ENCODE measurements around the gene CACNG7. TPM values are rescaled to one million over a fixed set of nuclear protein-coding genes. Genes with fewer than 3 reads are reported as not detected.

CACNG7 gene
- total RNA-seq, 1 experiment from 2014 or later = not detected

- DNase-seq (ENCODE audit: low read depth) = no peak
- in situ Hi-C loops (cut with HindIII; ENCODE audit: low pct_unique_long_range_greater_than_20kb, low sequenced_read_pairs) = no loop called here
Observed at GRCh38 chr19:53876651-53877224, 32.3 kb upstream of the CACNG7 start.

DNA sequence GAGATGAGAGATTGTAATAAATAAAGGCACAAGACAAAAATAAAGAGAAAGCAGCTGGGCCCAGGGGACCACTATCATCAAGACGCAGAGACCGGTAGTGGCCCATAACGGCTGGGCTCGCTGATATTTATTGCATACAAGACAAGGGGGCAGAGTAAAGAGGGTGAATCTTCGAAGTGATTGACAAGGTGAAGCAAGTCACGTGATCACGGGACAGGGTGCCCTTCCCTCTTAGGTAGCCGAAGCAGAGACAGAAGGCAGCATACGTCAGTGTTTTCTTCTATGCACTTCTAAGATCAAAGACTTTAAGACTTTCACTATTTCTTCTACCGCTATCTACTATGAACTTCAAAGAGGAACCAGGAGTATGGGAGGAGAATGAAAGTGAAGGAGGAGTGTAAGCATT lies 31.7 kb upstream of the CACNG7 start:
- in situ Hi-C loops (cut with HindIII; ENCODE audit: low pct_unique_long_range_greater_than_20kb, low sequenced_read_pairs) = no loop called here

DNA sequence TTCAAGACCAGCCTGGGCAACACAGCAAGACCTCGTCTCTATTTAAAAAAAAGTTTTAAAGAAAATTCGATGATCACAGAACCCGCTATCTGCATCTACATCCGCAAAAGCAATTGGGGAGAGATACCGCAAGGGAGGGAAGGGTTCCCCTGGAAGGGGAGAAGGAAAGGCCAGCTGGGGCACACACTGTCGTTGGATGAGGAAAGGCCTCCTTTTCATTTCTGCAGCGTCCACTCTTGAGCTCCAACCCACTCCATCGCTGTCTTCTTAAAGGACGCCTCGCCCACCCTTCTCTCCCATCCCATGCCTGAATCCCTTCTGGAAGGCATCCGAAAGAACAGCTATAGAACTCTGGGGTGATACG lies 30.3 kb upstream of the CACNG7 start:
- no peak for DNase-seq (ENCODE audit: low read depth)
- in situ Hi-C loops (cut with HindIII; ENCODE audit: low pct_unique_long_range_greater_than_20kb, low sequenced_read_pairs) = no loop called here

More for the DNA sequence above, 31.7 kb upstream of the CACNG7 start:
- DNase-seq (ENCODE audit: low read depth) = peak; percentile 52

DNA sequence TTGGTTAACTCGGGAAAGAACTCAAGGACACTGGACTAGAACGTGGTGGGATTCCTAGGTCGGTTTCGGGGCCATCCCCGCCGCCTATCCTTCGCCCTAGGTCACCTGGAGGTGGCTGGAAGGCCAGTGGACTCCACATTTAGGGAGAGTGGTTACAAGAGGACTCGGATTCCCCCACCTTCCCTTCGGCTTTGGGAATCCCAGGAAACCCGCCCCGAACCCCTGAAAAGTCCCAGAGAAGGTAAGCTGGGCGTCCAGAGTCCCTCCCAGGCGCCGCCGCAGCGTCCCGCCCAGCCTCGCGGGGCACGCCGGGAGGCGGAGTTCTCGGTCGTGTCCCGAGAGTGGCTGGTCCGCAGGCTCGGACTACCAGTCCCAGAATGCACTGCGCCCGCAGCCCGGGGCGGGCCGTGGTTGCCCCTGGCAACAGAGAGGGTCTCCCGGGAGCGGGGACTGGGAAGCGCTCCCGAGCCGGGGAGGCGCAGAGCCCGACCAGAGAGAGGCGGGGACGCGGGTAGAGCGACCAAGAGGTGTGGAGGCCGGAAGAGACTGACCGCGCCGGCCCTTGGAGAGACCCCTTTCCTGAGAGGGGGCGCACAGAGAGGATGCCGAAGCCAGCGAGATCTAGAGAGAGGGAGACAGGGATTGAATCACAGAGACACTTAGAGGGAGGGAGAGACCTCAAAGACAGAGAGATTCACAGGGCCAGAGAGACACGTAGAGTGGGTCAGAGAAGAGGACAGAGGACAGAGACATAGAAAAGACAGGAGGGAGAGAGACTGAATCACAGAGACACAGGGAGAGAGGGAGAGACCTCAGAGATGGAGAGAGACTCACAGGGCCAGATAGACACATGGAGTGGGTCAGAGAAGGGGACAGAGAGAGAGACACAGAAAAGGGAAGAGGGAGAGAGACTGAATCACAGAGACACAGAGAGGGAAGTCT lies 29.7 kb upstream of the CACNG7 start:
- DNase-seq (ENCODE audit: low read depth) = peak; percentile 86
- in situ Hi-C loops (cut with HindIII; ENCODE audit: low pct_unique_long_range_greater_than_20kb, low sequenced_read_pairs) = no loop called here

GRCh38 chr19:53880711-53881481 lies 28.2 kb upstream of the CACNG7 start:
- in situ Hi-C loops (cut with HindIII; ENCODE audit: low pct_unique_long_range_greater_than_20kb, low sequenced_read_pairs) = no loop called here
- no peak for DNase-seq (ENCODE audit: low read depth)

DNA sequence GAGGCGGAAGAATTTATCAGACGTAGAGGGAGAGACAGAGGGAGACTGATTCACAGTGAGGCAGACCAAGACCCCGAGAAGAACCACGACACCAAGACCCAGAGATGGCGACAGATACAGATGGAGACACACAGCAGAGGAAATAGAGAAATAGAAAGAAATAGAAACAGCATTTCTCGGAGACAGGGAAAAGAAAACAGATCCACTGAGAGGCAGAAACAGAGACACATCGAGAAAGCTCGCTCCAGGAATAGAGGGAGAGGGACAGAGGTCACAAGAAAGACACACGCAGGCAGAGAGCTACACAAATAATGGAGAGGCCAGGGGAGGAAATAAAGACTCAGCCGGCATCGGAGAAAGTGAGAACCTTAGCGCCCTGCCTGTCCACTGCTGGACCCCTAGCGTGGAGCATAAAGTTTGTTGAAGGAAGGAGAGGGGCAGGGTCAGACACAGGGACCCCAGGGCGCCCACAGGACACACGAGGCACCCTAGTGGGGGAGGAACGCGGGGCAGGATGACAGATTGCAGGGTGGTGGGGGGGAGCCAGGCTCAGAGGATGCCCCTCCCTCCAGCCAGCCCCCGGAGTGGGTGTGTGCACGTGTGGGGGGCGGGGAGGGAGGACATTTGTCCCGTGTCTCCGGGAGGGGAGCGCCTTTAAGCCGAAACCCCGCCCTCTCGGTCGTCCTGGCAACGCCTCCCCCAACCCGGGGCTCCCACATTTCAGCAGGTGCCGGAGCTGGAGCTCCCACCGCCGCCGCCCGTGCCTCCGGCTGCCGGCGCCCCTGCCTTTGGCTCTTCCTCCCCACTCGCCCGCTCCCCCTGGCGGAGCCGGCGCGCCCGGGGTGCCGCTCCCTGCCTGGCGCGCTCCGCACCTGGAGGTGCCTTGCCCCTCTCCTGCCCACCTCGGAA lies 27.3 kb upstream of the CACNG7 start, which contains the start of gene PRKCG:
PRKCG (plus strand) TSS at position 716 of the 909 bp plus-strand sequence. CDS start 298 bp downstream, outside the sequence.
- in situ Hi-C loops (cut with HindIII; ENCODE audit: low pct_unique_long_range_greater_than_20kb, low sequenced_read_pairs) = no loop called here
- no peak for DNase-seq (ENCODE audit: low read depth)

- no peak for DNase-seq (ENCODE audit: low read depth)
- in situ Hi-C loops (cut with HindIII; ENCODE audit: low pct_unique_long_range_greater_than_20kb, low sequenced_read_pairs) = no loop called here
Observed at GRCh38 chr19:53882391-53883050, 26.6 kb upstream of the CACNG7 start.

GRCh38 chr19:53883231-53883661 lies 25.8 kb upstream of the CACNG7 start:
- in situ Hi-C loops (cut with HindIII; ENCODE audit: low pct_unique_long_range_greater_than_20kb, low sequenced_read_pairs) = no loop called here
- no peak for DNase-seq (ENCODE audit: low read depth)

DNA sequence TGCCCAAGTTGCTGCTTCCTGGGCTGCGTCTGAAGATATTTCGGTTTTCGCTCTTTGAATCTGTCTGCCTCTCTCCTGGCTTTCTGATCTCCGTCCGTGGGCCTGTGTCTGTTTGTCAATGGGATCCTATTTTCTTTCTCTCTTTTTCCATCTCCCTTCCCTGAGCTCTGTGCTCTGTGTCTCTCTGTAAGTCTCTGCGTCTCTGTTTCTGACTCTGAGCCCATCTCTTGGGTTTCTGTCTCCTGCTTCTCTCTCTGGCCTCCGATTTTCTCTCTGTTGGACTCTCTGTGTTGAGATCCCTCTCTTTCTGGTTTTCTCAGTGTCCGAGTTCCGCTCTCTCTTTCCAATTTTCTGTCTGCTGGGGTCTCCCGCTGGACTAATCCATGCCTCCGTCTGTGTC lies 25.3 kb upstream of the CACNG7 start:
- no peak for DNase-seq (ENCODE audit: low read depth)
- in situ Hi-C loops (cut with HindIII; ENCODE audit: low pct_unique_long_range_greater_than_20kb, low sequenced_read_pairs) = no loop called here

- in situ Hi-C loops (cut with HindIII; ENCODE audit: low pct_unique_long_range_greater_than_20kb, low sequenced_read_pairs) = no loop called here
- DNase-seq (ENCODE audit: low read depth) = no peak
Observed at GRCh38 chr19:53884256-53884655, 24.8 kb upstream of the CACNG7 start.

- no peak for DNase-seq (ENCODE audit: low read depth)
- in situ Hi-C loops (cut with HindIII; ENCODE audit: low pct_unique_long_range_greater_than_20kb, low sequenced_read_pairs) = no loop called here
Observed at GRCh38 chr19:53885036-53885435, 24.0 kb upstream of the CACNG7 start.

DNA sequence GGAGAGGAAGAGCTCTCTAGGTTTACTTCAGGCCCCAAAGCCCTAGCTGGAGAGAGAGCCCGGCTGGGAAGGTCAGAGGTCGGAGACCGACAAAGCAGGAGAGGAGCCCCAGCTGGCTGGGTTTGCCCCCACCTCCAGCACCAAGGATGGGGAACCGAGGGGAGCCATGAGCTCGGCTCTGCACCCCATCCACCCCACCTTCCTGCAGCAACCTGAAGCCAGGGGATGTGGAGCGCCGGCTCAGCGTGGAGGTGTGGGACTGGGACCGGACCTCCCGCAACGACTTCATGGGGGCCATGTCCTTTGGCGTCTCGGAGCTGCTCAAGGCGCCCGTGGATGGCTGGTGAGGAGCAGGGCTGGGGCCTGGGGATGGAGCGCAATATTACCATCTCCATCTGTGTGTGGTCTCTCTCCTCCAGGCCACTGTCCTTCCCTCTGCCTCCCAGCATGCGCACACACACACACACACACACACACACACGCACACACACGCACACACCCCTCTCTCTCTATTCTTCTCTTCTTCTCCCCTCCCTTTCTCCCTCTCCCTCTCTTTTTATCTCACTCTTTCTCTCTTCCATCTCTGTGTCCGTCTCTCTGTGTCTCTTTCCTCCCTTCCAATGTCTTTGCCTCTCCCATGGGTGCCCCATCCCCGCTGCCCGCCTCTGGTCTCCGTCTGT lies 16.6 kb upstream of the CACNG7 start:
- in situ Hi-C loops (cut with HindIII; ENCODE audit: low pct_unique_long_range_greater_than_20kb, low sequenced_read_pairs) = no loop called here
- DNase-seq (ENCODE audit: low read depth) = no peak

GRCh38 chr19:53892981-53893325 lies 16.1 kb upstream of the CACNG7 start:
- in situ Hi-C loops (cut with HindIII; ENCODE audit: low pct_unique_long_range_greater_than_20kb, low sequenced_read_pairs) = no loop called here
- no peak for DNase-seq (ENCODE audit: low read depth)

GRCh38 chr19:53894707-53895106 lies 14.4 kb upstream of the CACNG7 start:
- in situ Hi-C loops (cut with HindIII; ENCODE audit: low pct_unique_long_range_greater_than_20kb, low sequenced_read_pairs) = no loop called here
- DNase-seq (ENCODE audit: low read depth) = no peak

DNA sequence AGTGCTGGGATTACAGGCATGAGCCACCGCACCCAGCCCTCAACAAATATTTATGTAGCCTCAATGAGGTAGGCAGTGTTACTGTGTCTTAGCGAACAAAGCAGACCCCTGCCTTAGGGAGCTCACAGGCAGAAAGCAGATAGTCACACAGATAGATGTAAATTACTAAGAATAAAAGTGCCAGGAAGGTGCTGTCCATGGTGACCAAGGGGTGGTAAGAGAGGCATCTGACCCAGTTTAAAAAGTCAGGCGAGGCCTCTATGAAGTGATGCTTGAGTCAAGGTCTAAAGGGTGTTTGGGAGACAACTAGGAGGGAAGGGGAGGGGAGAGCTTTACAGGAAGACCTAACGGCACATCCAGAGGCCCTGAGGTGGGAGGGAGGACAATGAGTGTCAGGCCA lies 12.4 kb upstream of the CACNG7 start:
- DNase-seq (ENCODE audit: low read depth) = no peak
- in situ Hi-C loops (cut with HindIII; ENCODE audit: low pct_unique_long_range_greater_than_20kb, low sequenced_read_pairs) = no loop called here

DNA sequence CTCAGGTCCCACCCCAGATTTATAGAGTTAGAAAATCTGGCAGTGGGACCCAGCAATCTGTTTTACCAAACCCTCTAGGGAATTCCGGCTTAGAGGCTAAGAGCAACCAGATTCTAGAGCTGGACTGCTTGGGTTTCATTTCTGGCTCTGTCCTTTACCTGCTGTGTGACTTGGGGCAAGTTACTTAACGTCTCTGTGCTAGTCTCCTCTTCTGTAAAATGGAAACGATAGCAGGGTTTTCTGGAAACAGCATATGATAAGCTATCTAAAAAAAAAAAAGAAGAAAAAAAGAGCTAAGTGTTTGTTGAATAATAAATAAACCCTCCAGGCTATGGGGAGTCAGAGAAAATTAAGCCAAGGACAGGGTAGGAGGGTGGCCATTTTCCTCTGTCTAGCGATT lies 11.6 kb upstream of the CACNG7 start:
- in situ Hi-C loops (cut with HindIII; ENCODE audit: low pct_unique_long_range_greater_than_20kb, low sequenced_read_pairs) = no loop called here

DNA sequence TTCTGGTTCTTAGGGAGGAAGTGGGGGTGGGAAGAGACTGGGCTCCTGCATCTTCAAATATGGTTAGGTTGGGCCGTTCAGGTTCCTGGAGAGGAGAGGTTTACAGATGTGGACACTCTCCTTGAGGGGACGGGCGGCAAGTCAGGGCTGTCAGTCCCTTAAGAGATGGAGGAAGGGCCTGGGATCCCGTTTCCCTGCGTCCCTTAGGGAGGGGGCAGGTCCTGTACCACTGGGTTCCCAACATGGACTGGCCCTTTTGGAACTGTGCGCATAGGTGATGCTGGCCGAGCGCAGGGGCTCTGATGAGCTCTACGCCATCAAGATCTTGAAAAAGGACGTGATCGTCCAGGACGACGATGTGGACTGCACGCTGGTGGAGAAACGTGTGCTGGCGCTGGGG lies 10.9 kb upstream of the CACNG7 start:
- DNase-seq (ENCODE audit: low read depth) = no peak
- in situ Hi-C loops (cut with HindIII; ENCODE audit: low pct_unique_long_range_greater_than_20kb, low sequenced_read_pairs) = no loop called here

More for the DNA sequence above, 11.6 kb upstream of the CACNG7 start:
- DNase-seq (ENCODE audit: low read depth) = no peak
